SJCRH30 (cell line): ENCODE measurements around the gene C14orf93. TPM values are rescaled to one million over a fixed set of nuclear protein-coding genes. Genes with fewer than 3 reads are reported as not detected.
A peak's percentile ranks its signal among the peaks of the same experiment; 100 is the strongest.

Source experiments
- DNase-seq, 2 experiments: peaks; one replicate each; pipeline ENCODE4 v3.0.0-alpha.2; 2015 to 2020
- H3K27ac ChIP-seq: fragments of 250-450 bp; sonication (Bioruptor Pico); 2 replicates; pipeline ENCODE4 v1.5.1; 2020; ENCODE audit warnings: mild to moderate bottlenecking, moderate library complexity
- H3K27me3 ChIP-seq: fragments of 250-450 bp; sonication (Bioruptor Pico); 2 replicates; pipeline ENCODE4 v1.5.1; 2020; ENCODE audit warnings: mild to moderate bottlenecking, moderate library complexity
- H3K36me3 ChIP-seq: fragments of 250-450 bp; sonication (Bioruptor Pico); 2 replicates; pipeline ENCODE4 v1.5.1; 2020; ENCODE audit warnings: mild to moderate bottlenecking, moderate library complexity
- H3K4me1 ChIP-seq: fragments of 250-450 bp; sonication (Bioruptor Pico); 2 replicates; pipeline ENCODE4 v1.5.1; 2020; ENCODE audit warnings: mild to moderate bottlenecking, moderate library complexity
- H3K4me3 ChIP-seq: fragments of 250-450 bp; sonication (Bioruptor Pico); 2 replicates; pipeline ENCODE4 v1.5.1; 2020; ENCODE audit warnings: mild to moderate bottlenecking, moderate library complexity
- H3K9me3 ChIP-seq: fragments of 250-450 bp; sonication (Bioruptor Pico); replicated peaks from 2 replicates; pipeline ENCODE4 v1.5.1; 2020; ENCODE audit warnings: mild to moderate bottlenecking, moderate library complexity
- total RNA-seq: library from RNA; depleted of rRNA; stranded (reverse); fragments of >200 nt; shearing (Covaris generic); gene quantifications from 2 replicates; pipeline ENCODE4 v1.2.3, GENCODE V29; 2014

The C14orf93 gene
- total RNA-seq, 1 experiment from 2014 or later, result 13.5 TPM

GRCh38 chr14:22996768-22997654 lies 12.9 kb downstream of the C14orf93 start:
- Histone ChIP-seq H3K36me3 (no peaks in the 10 kb centered on the region), H3K27ac (peak overlapping the region; percentile 49; the same call in 1 of the 2 replicates), H3K4me3 (no peak overlapping the region; the same call in 1 of the 2 replicates)

GRCh38 chr14:22995889-22996625 lies 13.9 kb downstream of the C14orf93 start:
- no peaks in the 10 kb centered on the region for H3K9me3 ChIP-seq
- H3K4me1 ChIP-seq, result peaks cover 31% of the 10 kb centered on the region
- no peak overlapping the region for H3K27ac ChIP-seq
- DNase-seq, result no peak
- H3K36me3 ChIP-seq, result no peaks in the 10 kb centered on the region
- H3K4me3 ChIP-seq, result no peak overlapping the region
- no peaks in the 10 kb centered on the region for H3K27me3 ChIP-seq

More at GRCh38 chr14:22996768-22997654, 12.9 kb downstream of the C14orf93 start:
- H3K4me1 ChIP-seq, result peaks cover 31% of the 10 kb centered on the region
- H3K9me3 ChIP-seq, result no peaks in the 10 kb centered on the region
- no peaks in the 10 kb centered on the region for H3K27me3 ChIP-seq
- no peak for DNase-seq

GRCh38 chr14:22994762-22995275 lies 15.1 kb downstream of the C14orf93 start:
- Histone ChIP-seq H3K36me3 (no peaks in the 10 kb centered on the region), H3K4me3 (no peak overlapping the region), H3K27me3 (no peaks in the 10 kb centered on the region), H3K27ac (no peak overlapping the region), H3K4me1 (peaks cover 31% of the 10 kb centered on the region), H3K9me3 (no peaks in the 10 kb centered on the region)
- peak; percentile 52 to 75 for DNase-seq

GRCh38 chr14:22993517-22993916 lies 16.4 kb downstream of the C14orf93 start:
- no peak overlapping the region for H3K4me3 ChIP-seq
- H3K36me3 ChIP-seq, result no peaks in the 10 kb centered on the region
- H3K27me3 ChIP-seq, result no peaks in the 10 kb centered on the region
- no peak for DNase-seq
- no peak overlapping the region for H3K27ac ChIP-seq
- no peaks in the 10 kb centered on the region for H3K9me3 ChIP-seq
- H3K4me1 ChIP-seq, result peaks cover 25% of the 10 kb centered on the region

GRCh38 chr14:22991852-22992251 lies 18.1 kb downstream of the C14orf93 start:
- Histone ChIP-seq H3K4me1 (peaks cover 8% of the 10 kb centered on the region), H3K27ac (no peak overlapping the region), H3K4me3 (no peak overlapping the region), H3K9me3 (no peaks in the 10 kb centered on the region), H3K27me3 (no peaks in the 10 kb centered on the region), H3K36me3 (peaks cover 4% of the 10 kb centered on the region)
- DNase-seq, result no peak

- Histone ChIP-seq H3K27ac (no peak overlapping the region), H3K27me3 (no peaks in the 10 kb centered on the region), H3K4me1 (0 out of 2 replicates have a peak, but pooled peaks cover 2% of the 10 kb centered on the region), H3K4me3 (no peak overlapping the region), H3K9me3 (no peaks in the 10 kb centered on the region), H3K36me3 (peaks cover 5% of the 10 kb centered on the region)
- no peak for DNase-seq
These were observed 22.7 kb downstream of the C14orf93 start for GRCh38 chr14:22987291-22987690.

GRCh38 chr14:22986508-22987054 lies 23.4 kb downstream of the C14orf93 start:
- H3K27ac ChIP-seq, result no peak overlapping the region
- H3K27me3 ChIP-seq, result no peaks in the 10 kb centered on the region
- H3K9me3 ChIP-seq, result no peaks in the 10 kb centered on the region
- H3K36me3 ChIP-seq, result peaks cover 5% of the 10 kb centered on the region
- H3K4me1 ChIP-seq, result 0 out of 2 replicates have a peak, but pooled peaks cover 2% of the 10 kb centered on the region
- DNase-seq, result peak; percentile 80 to 91
- no peak overlapping the region for H3K4me3 ChIP-seq

GRCh38 chr14:22985894-22986507 lies 23.9 kb downstream of the C14orf93 start:
- H3K27ac ChIP-seq, result no peak overlapping the region
- H3K36me3 ChIP-seq, result peaks cover 5% of the 10 kb centered on the region
- no peak overlapping the region for H3K4me3 ChIP-seq
- H3K27me3 ChIP-seq, result no peaks in the 10 kb centered on the region
- DNase-seq, result no peak
- H3K9me3 ChIP-seq, result no peaks in the 10 kb centered on the region
- 0 out of 2 replicates have a peak, but pooled peaks cover 2% of the 10 kb centered on the region for H3K4me1 ChIP-seq

- Histone ChIP-seq H3K4me3 (no peak overlapping the region), H3K4me1 (0 out of 2 replicates have a peak, but pooled peaks cover 2% of the 10 kb centered on the region), H3K27me3 (no peaks in the 10 kb centered on the region), H3K27ac (no peak overlapping the region), H3K36me3 (peaks cover 8% of the 10 kb centered on the region), H3K9me3 (no peaks in the 10 kb centered on the region)
- no peak for DNase-seq
These were observed 24.8 kb downstream of the C14orf93 start for GRCh38 chr14:22984959-22985658.

- peak; percentile 94 to 97 for DNase-seq
- no peaks in the 10 kb centered on the region for H3K9me3 ChIP-seq
- peaks cover 15% of the 10 kb centered on the region for H3K36me3 ChIP-seq
- H3K27ac ChIP-seq, result peak within 1 kb of the TSS; percentile 88
- H3K27me3 ChIP-seq, result no peaks in the 10 kb centered on the region
- H3K4me3 ChIP-seq, result peak within 1 kb of the TSS; percentile 91
- peaks cover 16% of the 10 kb centered on the region for H3K4me1 ChIP-seq
These were observed 27.3 kb downstream of the C14orf93 start, which contains the start of gene AJUBA for GRCh38 chr14:22982477-22983245. Gene AJUBA (minus strand): TSS chr14:22982551. CDS start chr14:22982266, 285 bp downstream.

- no peaks in the 10 kb centered on the region for H3K9me3 ChIP-seq
- H3K27me3 ChIP-seq, result no peaks in the 10 kb centered on the region
- H3K27ac ChIP-seq, result peak overlapping the region; percentile 88
- H3K36me3 ChIP-seq, result peaks cover 17% of the 10 kb centered on the region
- peak overlapping the region; percentile 91 for H3K4me3 ChIP-seq
- peaks cover 22% of the 10 kb centered on the region for H3K4me1 ChIP-seq
- DNase-seq, result peak in 1 of 2 experiments; percentile 40
These were observed 28.0 kb downstream of the C14orf93 start for GRCh38 chr14:22981876-22982476.

GRCh38 chr14:22981090-22981875 lies 28.7 kb downstream of the C14orf93 start:
- H3K27me3 ChIP-seq, result no peaks in the 10 kb centered on the region

More at GRCh38 chr14:22981090-22981875, 28.7 kb downstream of the C14orf93 start:
- peak overlapping the region; percentile 91 for H3K4me3 ChIP-seq
- peaks cover 21% of the 10 kb centered on the region for H3K36me3 ChIP-seq
- peak; percentile 32 to 44 for DNase-seq
- H3K27ac ChIP-seq, result peak overlapping the region; percentile 88
- no peaks in the 10 kb centered on the region for H3K9me3 ChIP-seq
- H3K4me1 ChIP-seq, result peaks cover 29% of the 10 kb centered on the region
